ENCODE data around the gene FBXO10.
"Not testable (repeated sequence)": the region's sequence is repeated elsewhere in the genome, so short reads cannot be mapped to it uniquely, and the experiment has no call there.

The FBXO10 gene

GRCh38 chr9:37485389-37486255 lies 90.6 kb downstream of the FBXO10 start, which contains the start of gene POLR1E:
Gene POLR1E, plus strand, starts transcription at chr9:37485948. Its CDS starts 100 bp downstream, at chr9:37486048.
- Histone ChIP-seq H3K4me3 (ENCODE audit: insufficient read depth, low read depth, low read length) (peak within 1 kb of the TSS; percentile 82), H3K36me3 (ENCODE audit: control insufficient read depth, insufficient read depth, low read length) (no peaks in the 10 kb centered on the region), H3K9me3 (ENCODE audit: control insufficient read depth, low read length) (no peaks in the 10 kb centered on the region), H3K27me3 (ENCODE audit: control insufficient read depth, insufficient read depth, low read length, poor library complexity, severe bottlenecking) (no peaks in the 10 kb centered on the region), H3K27ac (ENCODE audit: insufficient read depth, low read depth, low read length, poor library complexity, severe bottlenecking) (no peak within 1 kb of the TSS), H3K4me1 (ENCODE audit: control insufficient read depth, insufficient read depth, low read length) (peaks cover 10% of the 10 kb centered on the region)
- WGBS, 2 experiments: 8 to 9% methylated on average over 56 of the region's 56 CpGs

DNA sequence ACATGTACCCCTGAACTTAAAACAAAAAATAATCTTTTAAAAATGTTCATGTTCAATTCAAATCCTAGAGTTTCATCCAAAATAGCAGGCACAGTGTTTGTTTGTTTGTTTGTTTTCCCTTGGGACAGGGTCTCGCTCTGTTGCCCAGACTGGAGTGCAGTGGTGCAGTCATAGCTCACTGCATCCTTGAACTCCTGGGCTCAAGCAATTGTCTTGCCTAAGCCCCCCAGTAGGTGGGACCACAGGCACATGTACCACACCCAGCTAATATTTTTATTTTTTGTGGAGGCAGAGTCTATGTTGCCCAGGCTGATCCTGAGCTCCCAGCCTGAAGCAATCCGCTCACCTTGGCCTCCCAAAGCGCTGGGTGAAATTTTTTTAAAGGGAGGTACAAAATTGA lies 95.4 kb downstream of the FBXO10 start:
- Histone ChIP-seq H3K27ac (ENCODE audit: insufficient read depth, low read depth, low read length, poor library complexity, severe bottlenecking) (no peak overlapping the region), H3K27me3 (ENCODE audit: control insufficient read depth, insufficient read depth, low read length, poor library complexity, severe bottlenecking) (no peaks in the 10 kb centered on the region), H3K36me3 (ENCODE audit: control insufficient read depth, insufficient read depth, low read length) (no peaks in the 10 kb centered on the region), H3K9me3 (ENCODE audit: control insufficient read depth, low read length) (no peaks in the 10 kb centered on the region), H3K4me1 (ENCODE audit: control insufficient read depth, insufficient read depth, low read length) (no peaks in the 10 kb centered on the region), H3K4me3 (ENCODE audit: insufficient read depth, low read depth, low read length) (no peak overlapping the region)
- WGBS, 2 experiments: 81 to 92% methylated on average over 1 to 2 of the region's 3 CpGs

- not testable (repeated sequence) for H3K27me3 ChIP-seq (ENCODE audit: control insufficient read depth, insufficient read depth, low read length, poor library complexity, severe bottlenecking)
- WGBS, 2 experiments: 86 to 87% methylated on average over 5 of the region's 5 CpGs
Observed at GRCh38 chr9:37477987-37478619, 98.1 kb downstream of the FBXO10 start.

GRCh38 chr9:37477443-37477842 lies 98.7 kb downstream of the FBXO10 start:
- H3K4me1 ChIP-seq (ENCODE audit: control insufficient read depth, insufficient read depth, low read length); H3K9me3 ChIP-seq (ENCODE audit: control insufficient read depth, low read length); H3K27ac ChIP-seq (ENCODE audit: insufficient read depth, low read depth, low read length, poor library complexity, severe bottlenecking); H3K36me3 ChIP-seq (ENCODE audit: control insufficient read depth, insufficient read depth, low read length); H3K27me3 ChIP-seq (ENCODE audit: control insufficient read depth, insufficient read depth, low read length, poor library complexity, severe bottlenecking); H3K4me3 ChIP-seq (ENCODE audit: insufficient read depth, low read depth, low read length): not testable (repeated sequence)
- 90 to 97% methylated on average over 4 of the region's 4 CpGs for WGBS, 2 experiments

More at GRCh38 chr9:37477987-37478619, 98.1 kb downstream of the FBXO10 start:
- not testable (repeated sequence) for H3K4me1 ChIP-seq (ENCODE audit: control insufficient read depth, insufficient read depth, low read length); H3K36me3 ChIP-seq (ENCODE audit: control insufficient read depth, insufficient read depth, low read length); H3K4me3 ChIP-seq (ENCODE audit: insufficient read depth, low read depth, low read length); H3K27ac ChIP-seq (ENCODE audit: insufficient read depth, low read depth, low read length, poor library complexity, severe bottlenecking); H3K9me3 ChIP-seq (ENCODE audit: control insufficient read depth, low read length)

- 89 to 91% methylated on average over 11 of the region's 11 CpGs for WGBS, 2 experiments
Observed at GRCh38 chr9:37476930-37477329, 99.2 kb downstream of the FBXO10 start.

GRCh38 chr9:37474438-37474837 lies 101.7 kb downstream of the FBXO10 start:
- no peaks in the 10 kb centered on the region for H3K36me3 ChIP-seq (ENCODE audit: control insufficient read depth, insufficient read depth, low read length)
- no peak overlapping the region for H3K27ac ChIP-seq (ENCODE audit: insufficient read depth, low read depth, low read length, poor library complexity, severe bottlenecking)
- H3K9me3 ChIP-seq (ENCODE audit: control insufficient read depth, low read length): no peaks in the 10 kb centered on the region
- no peak overlapping the region for H3K4me3 ChIP-seq (ENCODE audit: insufficient read depth, low read depth, low read length)
- no peaks in the 10 kb centered on the region for H3K27me3 ChIP-seq (ENCODE audit: control insufficient read depth, insufficient read depth, low read length, poor library complexity, severe bottlenecking)
- WGBS, 2 experiments: 80 to 94% methylated on average over 1 to 2 of the region's 3 CpGs
- peaks cover 6% of the 10 kb centered on the region for H3K4me1 ChIP-seq (ENCODE audit: control insufficient read depth, insufficient read depth, low read length)

More at GRCh38 chr9:37476930-37477329, 99.2 kb downstream of the FBXO10 start:
- H3K4me3 ChIP-seq (ENCODE audit: insufficient read depth, low read depth, low read length): no peak overlapping the region
- peaks cover 2% of the 10 kb centered on the region for H3K4me1 ChIP-seq (ENCODE audit: control insufficient read depth, insufficient read depth, low read length)
- no peaks in the 10 kb centered on the region for H3K36me3 ChIP-seq (ENCODE audit: control insufficient read depth, insufficient read depth, low read length)
- H3K27me3 ChIP-seq (ENCODE audit: control insufficient read depth, insufficient read depth, low read length, poor library complexity, severe bottlenecking): no peaks in the 10 kb centered on the region
- H3K27ac ChIP-seq (ENCODE audit: insufficient read depth, low read depth, low read length, poor library complexity, severe bottlenecking): no peak overlapping the region
- no peaks in the 10 kb centered on the region for H3K9me3 ChIP-seq (ENCODE audit: control insufficient read depth, low read length)

GRCh38 chr9:37473982-37474381 lies 102.2 kb downstream of the FBXO10 start:
- H3K27ac ChIP-seq (ENCODE audit: insufficient read depth, low read depth, low read length, poor library complexity, severe bottlenecking); H3K4me1 ChIP-seq (ENCODE audit: control insufficient read depth, insufficient read depth, low read length); H3K27me3 ChIP-seq (ENCODE audit: control insufficient read depth, insufficient read depth, low read length, poor library complexity, severe bottlenecking); H3K4me3 ChIP-seq (ENCODE audit: insufficient read depth, low read depth, low read length); H3K9me3 ChIP-seq (ENCODE audit: control insufficient read depth, low read length); H3K36me3 ChIP-seq (ENCODE audit: control insufficient read depth, insufficient read depth, low read length): not testable (repeated sequence)
- WGBS, 2 experiments: 62 to 64% methylated on average over 6 of the region's 6 CpGs

DNA sequence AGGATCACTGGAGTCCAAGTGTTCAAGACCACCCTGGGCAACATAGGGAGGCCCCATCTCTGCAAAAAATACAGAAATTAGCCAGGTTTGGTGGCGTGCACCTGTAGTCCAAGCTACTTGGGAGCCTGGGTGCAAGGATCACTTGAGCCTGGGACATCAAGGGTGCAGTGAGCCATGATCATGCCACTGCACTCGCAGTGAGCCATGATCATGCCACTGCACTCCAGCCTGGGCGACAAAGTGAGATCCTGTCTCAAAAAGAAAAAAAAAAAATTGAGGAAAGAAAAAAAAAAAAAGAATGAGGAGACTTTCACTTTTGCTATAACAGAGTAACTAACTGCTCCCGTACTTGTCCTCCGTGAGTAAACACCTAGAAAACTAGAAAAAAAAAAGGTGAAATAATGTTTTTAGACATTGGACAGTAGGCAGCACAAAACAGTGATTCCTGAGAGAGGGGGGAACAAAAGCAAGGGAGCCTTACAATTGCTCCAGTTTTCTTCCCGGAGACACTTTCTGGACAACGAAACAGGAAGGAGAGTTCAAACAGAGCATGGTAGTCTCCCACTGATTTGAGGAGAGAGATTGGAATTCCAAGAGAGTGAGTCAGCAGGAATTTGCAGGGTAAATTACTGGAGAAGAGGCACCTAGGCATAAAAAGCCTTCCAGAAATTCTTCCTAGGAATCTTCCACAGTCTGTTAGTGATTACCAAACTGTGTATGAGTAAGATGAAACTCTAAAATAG lies 104.1 kb downstream of the FBXO10 start:
- H3K27me3 ChIP-seq (ENCODE audit: control insufficient read depth, insufficient read depth, low read length, poor library complexity, severe bottlenecking): no peaks in the 10 kb centered on the region
- no peaks in the 10 kb centered on the region for H3K9me3 ChIP-seq (ENCODE audit: control insufficient read depth, low read length)
- no peak overlapping the region for H3K4me3 ChIP-seq (ENCODE audit: insufficient read depth, low read depth, low read length)
- H3K27ac ChIP-seq (ENCODE audit: insufficient read depth, low read depth, low read length, poor library complexity, severe bottlenecking): peak overlapping the region; percentile 85
- H3K36me3 ChIP-seq (ENCODE audit: control insufficient read depth, insufficient read depth, low read length): no peaks in the 10 kb centered on the region
- H3K4me1 ChIP-seq (ENCODE audit: control insufficient read depth, insufficient read depth, low read length): peaks cover 6% of the 10 kb centered on the region
- WGBS, 2 experiments: 42 to 50% methylated on average over 7 of the region's 7 CpGs

DNA sequence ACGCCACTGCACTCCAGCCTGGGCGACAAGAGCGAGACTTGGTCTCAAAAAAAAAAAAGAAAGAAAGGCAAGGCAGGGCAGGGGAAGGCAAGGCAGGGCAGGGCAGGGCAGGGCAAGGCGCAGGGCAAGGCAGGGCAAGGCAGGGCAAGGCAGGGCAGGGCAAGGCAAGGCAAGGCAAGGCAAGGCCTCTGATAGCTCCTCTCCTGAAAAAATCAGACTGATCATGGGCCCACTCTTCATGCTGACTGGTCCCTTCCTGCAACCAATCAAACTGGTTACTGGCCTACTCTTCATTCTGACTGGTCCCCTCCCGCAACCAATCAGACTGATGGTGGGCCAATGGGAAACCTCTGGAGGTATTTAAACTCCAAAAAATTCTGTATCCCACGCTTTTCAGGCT lies 107.6 kb downstream of the FBXO10 start:
- H3K27me3 ChIP-seq (ENCODE audit: control insufficient read depth, insufficient read depth, low read length, poor library complexity, severe bottlenecking): no peaks in the 10 kb centered on the region
- WGBS, 2 experiments: 94 to 95% methylated on average over 6 of the region's 6 CpGs
- H3K36me3 ChIP-seq (ENCODE audit: control insufficient read depth, insufficient read depth, low read length): no peaks in the 10 kb centered on the region

GRCh38 chr9:37467530-37467929 lies 108.7 kb downstream of the FBXO10 start:
- not testable (repeated sequence) for H3K27ac ChIP-seq (ENCODE audit: insufficient read depth, low read depth, low read length, poor library complexity, severe bottlenecking); H3K27me3 ChIP-seq (ENCODE audit: control insufficient read depth, insufficient read depth, low read length, poor library complexity, severe bottlenecking); H3K36me3 ChIP-seq (ENCODE audit: control insufficient read depth, insufficient read depth, low read length); H3K9me3 ChIP-seq (ENCODE audit: control insufficient read depth, low read length); H3K4me3 ChIP-seq (ENCODE audit: insufficient read depth, low read depth, low read length)
- peaks cover 12% of the 10 kb centered on the region for H3K4me1 ChIP-seq (ENCODE audit: control insufficient read depth, insufficient read depth, low read length)
- WGBS, 2 experiments: 93% methylated on average over 16 to 17 of the region's 17 CpGs

More for the DNA sequence above, 107.6 kb downstream of the FBXO10 start:
- H3K9me3 ChIP-seq (ENCODE audit: control insufficient read depth, low read length): no peaks in the 10 kb centered on the region
- peaks cover 11% of the 10 kb centered on the region for H3K4me1 ChIP-seq (ENCODE audit: control insufficient read depth, insufficient read depth, low read length)
- H3K4me3 ChIP-seq (ENCODE audit: insufficient read depth, low read depth, low read length): no peak overlapping the region
- no peak overlapping the region for H3K27ac ChIP-seq (ENCODE audit: insufficient read depth, low read depth, low read length, poor library complexity, severe bottlenecking)

All from ectodermal cell (in vitro differentiated cells).